ENCODE results near the gene EPS8L2.

Gene EPS8L2

DNA sequence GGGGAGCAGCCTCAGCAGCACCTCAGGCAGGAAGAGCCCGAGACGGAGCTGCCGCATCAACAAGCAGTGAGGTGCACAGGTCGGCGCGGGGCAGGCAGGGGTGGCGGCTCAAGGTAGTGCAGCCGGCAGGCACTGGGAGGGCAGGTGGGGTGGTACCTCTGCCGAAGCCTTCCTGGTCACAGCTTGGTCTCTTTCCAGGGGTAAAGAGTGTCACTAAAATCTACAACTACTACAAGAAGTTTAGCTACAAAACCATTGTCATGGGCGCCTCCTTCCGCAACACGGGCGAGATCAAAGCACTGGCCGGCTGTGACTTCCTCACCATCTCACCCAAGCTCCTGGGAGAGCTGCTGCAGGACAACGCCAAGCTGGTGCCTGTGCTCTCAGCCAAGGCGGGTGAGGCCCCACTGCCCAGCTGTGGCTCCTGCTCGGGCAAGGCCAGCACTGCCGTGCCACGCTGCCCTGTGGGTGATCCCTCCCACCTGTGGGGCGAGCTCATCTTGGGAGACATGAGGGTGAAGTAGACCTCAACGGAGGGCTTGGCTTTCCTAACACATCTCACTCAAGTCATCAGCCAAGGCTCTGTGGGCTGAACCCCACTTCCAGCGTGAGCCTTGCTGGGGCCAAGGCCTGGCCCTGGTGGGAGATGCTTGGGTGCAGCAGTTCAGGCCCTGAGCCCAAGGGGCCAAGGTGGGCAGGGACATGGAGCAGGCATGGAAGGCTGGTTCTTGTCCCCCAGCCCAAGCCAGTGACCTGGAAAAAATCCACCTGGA lies 57.7 kb downstream of the EPS8L2 start:
- no peak for DNase-seq

DNA sequence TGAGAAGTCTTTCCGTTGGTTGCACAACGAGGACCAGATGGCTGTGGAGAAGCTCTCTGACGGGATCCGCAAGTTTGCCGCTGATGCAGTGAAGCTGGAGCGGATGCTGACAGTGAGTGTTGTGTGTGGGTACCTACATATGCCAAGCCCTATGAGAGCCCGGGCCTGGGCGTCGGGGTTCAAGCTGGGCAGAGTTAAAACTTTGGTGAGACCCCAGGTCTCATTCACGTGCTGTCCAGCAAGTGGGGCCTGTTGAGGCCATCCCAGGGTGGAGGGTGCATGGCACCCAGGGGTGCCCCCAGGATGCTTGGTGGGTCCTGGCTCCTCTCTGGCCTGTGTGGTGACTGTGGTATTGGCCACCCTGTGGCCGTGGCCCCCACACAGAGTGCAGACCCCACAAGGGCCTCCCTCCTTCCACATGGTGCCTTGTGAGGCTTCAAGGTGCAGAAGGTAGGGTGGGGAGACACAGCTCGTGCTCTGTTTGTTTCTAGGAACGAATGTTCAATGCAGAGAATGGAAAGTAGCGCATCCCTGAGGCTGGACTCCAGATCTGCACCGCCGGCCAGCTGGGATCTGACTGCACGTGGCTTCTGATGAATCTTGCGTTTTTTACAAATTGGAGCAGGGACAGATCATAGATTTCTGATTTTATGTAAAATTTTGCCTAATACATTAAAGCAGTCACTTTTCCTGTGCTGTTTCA lies 58.4 kb downstream of the EPS8L2 start:
- no peak for DNase-seq

GRCh38 chr11:765025-765801 lies 59.2 kb downstream of the EPS8L2 start:
- DNase-seq, result no peak

GRCh38 chr11:765802-766091 lies 59.7 kb downstream of the EPS8L2 start:
- DNase-seq, result no peak

- no peak for DNase-seq
Measured at GRCh38 chr11:766106-766935, 60.3 kb downstream of the EPS8L2 start.

DNA sequence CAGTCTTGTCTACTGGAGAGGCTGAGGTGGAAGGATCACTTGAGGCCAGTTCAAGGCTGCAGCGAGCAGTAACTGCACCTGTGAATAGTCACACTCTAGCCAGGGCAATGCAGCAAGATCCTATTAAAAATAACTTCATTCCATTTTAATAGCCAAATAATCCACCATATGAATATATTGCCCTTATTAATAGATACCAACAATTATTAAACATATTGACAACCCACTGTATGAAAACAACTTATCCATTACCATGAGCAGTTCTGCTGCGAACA lies 60.8 kb downstream of the EPS8L2 start:
- no peak for DNase-seq

- no peak for DNase-seq
Measured at GRCh38 chr11:767238-767637, 61.2 kb downstream of the EPS8L2 start.

DNA sequence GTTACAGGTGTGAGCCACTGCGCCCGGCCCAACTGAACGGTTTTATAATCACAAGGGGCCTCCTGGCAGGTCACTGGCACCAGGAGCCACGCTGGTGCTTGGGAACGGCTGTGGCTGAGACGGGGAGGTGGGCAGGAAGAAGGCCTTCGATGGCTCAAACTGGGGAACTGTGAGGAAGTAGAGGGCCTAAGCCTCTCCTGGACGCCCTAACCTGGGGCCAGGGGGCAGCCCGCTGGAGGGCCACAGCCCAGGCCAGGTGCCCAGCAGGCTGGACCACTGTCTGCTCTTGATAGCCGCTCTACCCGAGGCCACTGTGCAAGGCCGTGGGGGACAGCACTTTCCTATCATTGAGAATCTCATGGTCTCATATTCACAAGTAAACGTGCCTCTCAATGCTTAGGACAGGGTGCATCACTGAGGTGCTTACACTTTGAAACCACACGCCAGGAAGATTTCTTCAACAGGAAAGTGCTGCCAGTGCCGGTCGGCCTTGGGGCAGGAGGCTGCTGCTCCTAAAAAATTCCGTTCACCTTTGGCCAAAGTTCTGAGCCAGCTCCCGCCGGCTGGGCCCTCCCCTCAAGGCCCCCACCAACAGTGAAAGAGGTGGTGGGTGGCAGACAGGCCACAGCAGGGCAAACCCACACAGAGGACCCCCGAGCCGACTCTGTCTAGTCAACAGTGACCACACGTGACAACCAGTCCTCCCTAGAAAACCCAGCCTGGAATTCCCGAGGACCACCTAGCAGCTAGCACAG lies 64.0 kb downstream of the EPS8L2 start:
- no peak for DNase-seq

GRCh38 chr11:770642-771616 lies 64.9 kb downstream of the EPS8L2 start:
- no peak for DNase-seq

- no peak for DNase-seq
Measured at GRCh38 chr11:771617-772204, 65.7 kb downstream of the EPS8L2 start.

DNA sequence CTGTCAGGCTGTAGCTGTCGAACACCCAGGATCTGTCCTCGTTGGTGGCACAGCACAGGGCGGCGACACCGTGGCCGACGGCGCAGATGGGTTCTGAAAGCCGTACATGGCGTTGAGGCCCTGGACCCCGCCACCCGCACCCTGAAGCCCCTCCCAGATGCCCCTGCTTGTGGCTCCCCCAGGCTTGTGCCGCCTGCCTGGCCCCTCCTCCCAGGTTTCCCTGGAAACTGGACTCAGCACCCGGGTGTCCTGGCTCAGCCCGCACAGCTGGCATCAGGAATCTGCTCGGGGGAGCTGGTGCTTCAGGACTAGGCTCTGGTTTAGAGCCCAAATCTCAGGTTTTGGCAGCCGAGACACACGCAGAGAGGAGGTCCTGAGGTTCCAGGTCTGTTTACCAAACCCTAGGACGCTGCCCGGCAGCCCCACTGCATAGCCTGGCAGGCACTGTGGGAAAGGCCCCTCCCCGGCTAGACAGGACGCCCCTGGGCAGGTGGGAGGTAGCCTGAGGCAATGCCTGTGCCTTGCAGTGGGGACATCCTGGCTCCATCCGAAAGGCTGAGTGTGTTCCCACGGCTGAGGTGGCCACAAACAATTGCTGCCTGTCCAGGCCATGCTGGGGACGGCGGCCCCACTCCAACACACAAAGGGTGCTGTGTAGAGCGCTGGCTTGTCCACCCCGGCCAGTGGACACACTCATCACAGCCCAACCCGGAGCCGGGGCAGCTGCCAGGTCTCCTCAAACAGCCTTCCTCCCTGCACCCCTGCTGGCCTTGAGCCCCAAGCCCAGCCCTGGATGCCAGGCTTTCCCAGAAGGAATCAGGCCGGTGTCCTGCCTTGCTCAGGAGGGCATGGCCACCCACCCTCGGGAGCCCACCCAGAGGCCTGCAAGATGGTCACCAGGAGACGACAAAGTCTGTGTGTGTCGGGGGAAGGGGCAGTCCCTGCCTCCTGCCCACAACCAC lies 66.7 kb downstream of the EPS8L2 start:
- DNase-seq, result no peak

- DNase-seq, result no peak
Measured at GRCh38 chr11:773425-773824, 67.4 kb downstream of the EPS8L2 start.

DNA sequence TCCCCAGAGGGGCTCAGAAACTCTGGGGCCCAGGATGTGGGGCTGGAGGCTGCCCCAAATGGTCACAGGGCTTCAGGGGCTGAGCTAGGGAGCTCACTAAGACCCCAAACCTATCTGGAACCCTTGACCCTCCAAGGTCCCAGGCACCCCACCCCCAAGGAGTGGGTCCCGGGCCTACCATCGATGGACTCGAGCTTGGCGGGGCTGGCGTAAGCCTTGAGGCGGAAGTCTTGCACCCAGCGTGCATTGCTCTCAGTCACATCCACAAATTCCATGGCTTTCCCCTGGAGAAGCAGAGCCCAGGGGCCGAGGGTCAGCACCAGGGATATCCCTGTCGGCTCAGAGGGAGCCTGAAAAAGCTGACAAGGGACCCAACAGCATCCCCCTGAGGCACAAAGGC lies 67.8 kb downstream of the EPS8L2 start:
- no peak for DNase-seq

DNA sequence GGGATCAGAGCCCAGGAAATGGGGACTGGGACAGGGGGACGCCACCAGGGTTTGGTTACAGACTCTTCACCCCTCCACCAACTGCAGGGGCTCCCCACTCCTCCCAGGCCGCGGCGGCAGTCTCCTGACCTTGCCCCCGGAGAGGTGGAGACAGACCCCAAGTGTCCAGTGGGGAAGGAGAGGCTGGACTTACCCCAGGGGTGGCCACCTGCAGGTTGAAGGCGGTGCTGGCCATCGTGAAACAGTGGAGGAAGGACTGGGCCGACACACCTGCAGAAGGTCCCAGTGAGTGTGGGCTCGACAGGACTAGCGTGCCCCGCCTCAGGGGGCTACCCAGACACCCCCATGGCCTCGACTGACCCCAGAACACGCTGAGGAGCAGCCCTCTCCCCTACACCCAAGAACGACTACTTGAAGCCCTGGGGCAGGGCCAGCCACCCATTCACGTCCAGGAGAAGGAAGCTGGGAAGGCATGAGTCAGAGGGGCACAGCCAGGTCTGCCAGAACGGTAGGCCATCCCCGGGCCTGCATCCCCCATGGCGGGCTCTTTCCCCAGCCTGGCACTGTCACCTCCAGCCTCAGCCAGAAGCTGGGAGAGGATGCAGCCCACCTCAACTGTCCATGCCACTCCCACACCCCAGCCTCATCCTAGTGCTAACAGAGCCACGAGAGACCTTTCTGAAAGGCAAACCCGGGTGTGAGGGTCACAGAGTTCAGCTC lies 69.0 kb downstream of the EPS8L2 start:
- no peak for DNase-seq

DNA sequence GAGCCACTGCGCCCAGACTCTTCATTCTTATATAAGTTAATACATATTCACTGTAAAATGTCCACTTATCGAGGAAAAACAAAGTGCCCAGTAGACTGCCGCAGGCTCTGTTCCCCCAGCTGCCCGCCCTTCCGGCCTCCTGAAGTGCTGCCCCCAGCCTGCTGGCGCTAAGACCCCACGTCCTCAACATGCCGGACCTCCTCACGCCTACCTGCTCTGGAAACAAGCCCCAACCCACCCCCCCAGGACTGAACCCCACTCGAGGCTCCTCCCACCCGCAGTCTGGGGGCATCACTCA lies 70.2 kb downstream of the EPS8L2 start:
- DNase-seq, result no peak

- no peak for DNase-seq
Measured at GRCh38 chr11:776561-777287, 70.7 kb downstream of the EPS8L2 start.
